Stimulated activated CD4-positive, alpha-beta T cell treated with anti-CD3 and anti-CD28 coated beads, Interleukin-4, amount 100 ng/mL, for 4 hours (primary cell): ENCODE data around the gene COX8A.

ENCODE experiments used
- DNase-seq, 2 experiments: peaks; one replicate each; pipeline ENCODE4 v3.0.0-alpha.2; 2020

Gene COX8A

GRCh38 chr11:64023712-64024710, 49.6 kb downstream of the COX8A start:
- no peak for DNase-seq

GRCh38 chr11:64025205-64025604, 50.8 kb downstream of the COX8A start:
- no peak for DNase-seq
